ENCODE measurements around the gene SMYD3.

- TF ChIP-seq CTCF (IDR thresholded peaks at IDR 0.05), result no peak
- no peak for TF ChIP-seq POLR2A (IDR thresholded peaks at IDR 0.05)
- no peak for TF ChIP-seq POLR2AphosphoS5 (IDR thresholded peaks at IDR 0.05)
Observed at GRCh38 chr1:245802941-245803665, 704.0 kb downstream of the SMYD3 start.
